ENCODE data around the gene DCLK1.

The DCLK1 gene

DNA sequence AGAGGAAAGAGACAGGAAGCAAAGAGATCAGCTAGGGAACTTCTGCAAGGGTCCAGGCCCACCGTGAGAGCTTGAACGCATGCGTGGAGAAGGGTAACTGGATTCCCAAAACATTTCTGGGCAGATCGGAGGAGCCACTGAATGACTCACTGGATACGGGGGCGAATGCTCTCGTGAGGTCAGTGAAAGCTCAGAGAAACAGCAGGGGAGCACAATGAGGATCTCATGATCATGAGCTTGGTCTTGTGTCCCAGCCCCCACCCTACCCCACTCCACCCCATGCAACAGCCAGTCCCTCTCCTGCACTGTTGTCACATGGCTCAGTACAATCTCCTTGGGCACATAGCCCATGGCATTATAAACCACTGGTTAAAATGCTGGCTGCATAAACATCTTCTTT lies 40.6 kb downstream of the DCLK1 start:
- TF ChIP-seq, protein P1, sequence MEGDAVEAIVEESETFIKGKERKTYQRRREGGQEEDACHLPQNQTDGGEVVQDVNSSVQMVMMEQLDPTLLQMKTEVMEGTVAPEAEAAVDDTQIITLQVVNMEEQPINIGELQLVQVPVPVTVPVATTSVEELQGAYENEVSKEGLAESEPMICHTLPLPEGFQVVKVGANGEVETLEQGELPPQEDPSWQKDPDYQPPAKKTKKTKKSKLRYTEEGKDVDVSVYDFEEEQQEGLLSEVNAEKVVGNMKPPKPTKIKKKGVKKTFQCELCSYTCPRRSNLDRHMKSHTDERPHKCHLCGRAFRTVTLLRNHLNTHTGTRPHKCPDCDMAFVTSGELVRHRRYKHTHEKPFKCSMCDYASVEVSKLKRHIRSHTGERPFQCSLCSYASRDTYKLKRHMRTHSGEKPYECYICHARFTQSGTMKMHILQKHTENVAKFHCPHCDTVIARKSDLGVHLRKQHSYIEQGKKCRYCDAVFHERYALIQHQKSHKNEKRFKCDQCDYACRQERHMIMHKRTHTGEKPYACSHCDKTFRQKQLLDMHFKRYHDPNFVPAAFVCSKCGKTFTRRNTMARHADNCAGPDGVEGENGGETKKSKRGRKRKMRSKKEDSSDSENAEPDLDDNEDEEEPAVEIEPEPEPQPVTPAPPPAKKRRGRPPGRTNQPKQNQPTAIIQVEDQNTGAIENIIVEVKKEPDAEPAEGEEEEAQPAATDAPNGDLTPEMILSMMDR (conservative IDR thresholded peaks at IDR 0.05; ENCODE audit: low read depth, low read length): no peak
- H3K4me3 ChIP-seq (ENCODE audit: low read depth, low read length): no peak overlapping the region
- DNase-seq (ENCODE audit: low read depth): peak; percentile 55

DNA sequence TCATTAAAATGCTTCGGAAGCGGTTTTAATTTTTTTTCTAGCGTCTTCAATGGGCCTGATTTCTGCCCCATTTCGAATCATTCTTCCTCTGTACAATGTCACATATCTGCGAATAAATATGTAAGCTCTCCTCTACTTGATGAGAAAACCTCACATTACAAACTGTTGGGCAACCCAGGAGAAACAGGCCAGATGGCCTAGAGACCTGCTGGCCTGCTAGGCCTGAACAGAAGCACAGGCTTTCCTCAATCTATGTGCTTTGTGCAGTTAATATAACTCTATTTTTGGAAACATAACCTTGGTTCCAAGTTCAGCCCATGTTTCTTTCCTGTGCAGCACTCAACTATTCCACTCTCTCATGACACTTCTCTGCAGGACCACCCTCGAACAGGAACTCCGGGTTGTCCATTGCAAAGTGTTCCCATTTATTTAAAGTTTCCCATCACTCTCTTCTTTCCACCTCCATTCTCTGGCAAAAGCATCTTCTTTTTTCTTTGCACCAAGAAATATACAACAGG lies 42.0 kb downstream of the DCLK1 start:
- TF ChIP-seq, protein P1 (conservative IDR thresholded peaks at IDR 0.05; ENCODE audit: low read depth, low read length): no peak
- no peak overlapping the region for H3K4me3 ChIP-seq (ENCODE audit: low read depth, low read length)
- DNase-seq (ENCODE audit: low read depth): peak; percentile 16

DNA sequence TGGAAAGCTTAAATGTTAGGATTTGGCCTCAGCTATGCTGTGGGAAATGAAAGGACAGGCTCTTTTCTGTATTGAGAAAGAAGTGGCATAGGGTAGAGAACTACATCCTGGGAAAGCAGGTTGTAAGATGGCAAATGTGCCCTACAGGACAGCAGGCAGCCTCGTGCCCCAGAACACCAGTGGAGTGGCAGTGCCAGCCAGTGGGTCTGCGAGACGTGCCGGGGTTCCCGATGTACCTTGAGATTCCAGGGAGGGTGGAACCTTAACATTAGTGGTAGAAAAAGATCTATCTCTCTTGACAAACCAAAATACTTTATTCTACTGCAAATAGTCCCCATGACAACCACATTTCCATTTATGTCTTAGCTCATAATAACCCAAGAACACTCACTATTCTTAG lies 42.7 kb downstream of the DCLK1 start:
- DNase-seq (ENCODE audit: low read depth): no peak
- TF ChIP-seq, protein P1 (conservative IDR thresholded peaks at IDR 0.05; ENCODE audit: low read depth, low read length): no peak

DNA sequence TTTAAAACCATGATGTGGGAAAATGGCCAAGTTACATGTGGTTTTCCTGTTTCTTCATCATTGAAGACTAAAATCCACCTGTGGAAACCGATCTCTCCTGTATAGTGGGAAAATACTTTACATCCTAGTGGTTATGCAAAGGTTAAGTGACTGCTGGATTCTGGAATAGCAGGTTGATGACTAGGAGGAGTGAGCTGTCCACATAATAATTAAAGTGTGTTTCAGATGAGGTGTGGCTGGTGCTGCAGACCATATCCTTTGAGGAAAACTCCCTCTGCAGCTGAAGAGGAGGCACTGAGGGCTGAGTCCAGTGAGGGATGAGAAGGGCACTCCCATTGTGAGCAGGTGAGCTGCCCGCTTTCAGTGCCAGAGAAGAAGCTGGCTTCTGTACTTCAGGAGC lies 43.2 kb downstream of the DCLK1 start:
- no peak overlapping the region for H3K4me3 ChIP-seq (ENCODE audit: low read depth, low read length)
- DNase-seq (ENCODE audit: low read depth): no peak
- TF ChIP-seq, protein P1 (conservative IDR thresholded peaks at IDR 0.05; ENCODE audit: low read depth, low read length): no peak

More for the DNA sequence above, 42.7 kb downstream of the DCLK1 start:
- no peak overlapping the region for H3K4me3 ChIP-seq (ENCODE audit: low read depth, low read length)

DNA sequence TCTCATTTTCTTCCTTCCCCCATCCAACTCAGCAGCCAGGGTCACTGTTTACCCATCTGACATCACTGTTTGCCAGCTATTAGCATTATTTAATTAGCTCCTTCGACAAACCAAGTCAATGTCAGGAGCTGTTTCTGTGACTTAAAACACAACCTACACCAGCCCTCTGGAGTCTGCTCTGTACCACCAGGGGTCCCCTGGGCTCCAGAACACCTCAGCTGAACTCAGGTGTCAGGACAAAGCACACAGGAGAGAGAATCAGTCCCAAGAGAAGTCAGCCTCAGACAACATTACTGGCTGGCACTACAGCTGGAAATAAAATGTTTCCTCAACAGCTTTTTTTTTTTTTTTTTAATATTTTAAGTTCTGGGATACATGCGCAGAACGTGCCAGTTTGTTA lies 45.1 kb downstream of the DCLK1 start:
- H3K4me3 ChIP-seq (ENCODE audit: low read depth, low read length): no peak overlapping the region
- DNase-seq (ENCODE audit: low read depth): no peak
- TF ChIP-seq, protein P1 (conservative IDR thresholded peaks at IDR 0.05; ENCODE audit: low read depth, low read length): no peak

DNA sequence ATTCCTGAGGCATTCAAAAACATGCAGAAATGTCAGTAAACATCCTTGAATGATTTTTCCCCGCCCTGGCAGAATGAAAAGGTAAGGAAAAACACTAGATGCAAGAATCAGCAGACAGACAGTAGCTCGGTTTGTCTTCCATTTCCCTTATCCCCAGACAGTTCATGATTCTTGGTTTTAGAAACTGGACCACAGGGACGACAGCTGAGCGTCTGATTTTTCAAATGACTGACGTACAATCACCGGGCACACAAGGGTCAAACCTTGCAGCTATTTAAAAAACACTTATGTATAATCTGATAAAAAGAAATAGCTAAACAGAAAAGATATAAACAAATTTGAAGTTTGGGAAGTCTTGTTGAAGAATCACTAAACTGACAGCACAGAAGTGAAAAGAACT lies 47.1 kb downstream of the DCLK1 start:
- no peak for DNase-seq (ENCODE audit: low read depth)
- TF ChIP-seq, protein P1 (conservative IDR thresholded peaks at IDR 0.05; ENCODE audit: low read depth, low read length): no peak

DNA sequence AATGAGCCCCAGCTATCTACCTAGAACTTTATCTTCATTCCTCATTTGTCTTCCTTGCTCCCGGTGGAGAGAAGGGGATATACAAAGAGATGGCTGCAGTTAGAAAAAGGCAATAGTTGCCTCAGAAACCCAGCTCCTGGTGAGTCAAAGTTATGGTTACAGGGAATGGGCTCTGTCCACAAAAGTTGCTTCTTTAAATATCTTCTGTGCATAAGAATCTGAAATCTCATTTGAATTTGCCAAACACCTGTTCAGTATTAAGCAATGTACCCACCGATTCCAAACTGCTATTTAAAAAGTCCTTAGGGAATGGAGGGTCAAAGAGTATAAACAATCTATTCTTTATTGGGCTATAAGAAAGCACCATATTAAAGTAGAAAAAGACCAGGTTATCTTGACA lies 48.4 kb downstream of the DCLK1 start:
- H3K4me3 ChIP-seq (ENCODE audit: low read depth, low read length): no peak overlapping the region
- TF ChIP-seq, protein P1 (conservative IDR thresholded peaks at IDR 0.05; ENCODE audit: low read depth, low read length): no peak
- no peak for DNase-seq (ENCODE audit: low read depth)

More for the DNA sequence above, 47.1 kb downstream of the DCLK1 start:
- no peak overlapping the region for H3K4me3 ChIP-seq (ENCODE audit: low read depth, low read length)
